GM19043 (cell line): ENCODE results near the gene SUV39H1.
"Not testable (repeated sequence)": the region's sequence is repeated elsewhere in the genome, so short reads cannot be mapped to it uniquely, and the experiment has no call there.

Experiments used
- ATAC-seq: cut with Tn5 transposase; IDR thresholded peaks from one replicate; pipeline ENCODE4 v1.9.1; 2021; ENCODE audit warnings: low read depth; ENCODE audit not compliant: unreplicated experiment

SUV39H1 gene

GRCh38 chrX:48684134-48684533 lies 12.4 kb upstream of the SUV39H1 start:
- no peak for ATAC-seq

GRCh38 chrX:48685416-48685815 lies 11.1 kb upstream of the SUV39H1 start:
- no peak for ATAC-seq

- no peak for ATAC-seq
These were observed 7.9 kb upstream of the SUV39H1 start for GRCh38 chrX:48688531-48689150.

GRCh38 chrX:48689208-48689920 lies 7.2 kb upstream of the SUV39H1 start:
- no peak for ATAC-seq

- not testable (repeated sequence) for ATAC-seq
These were observed 4.8 kb upstream of the SUV39H1 start for GRCh38 chrX:48691746-48692145.

- ATAC-seq = no peak
These were observed 1.6 kb upstream of the SUV39H1 start for GRCh38 chrX:48694776-48695533.

- ATAC-seq = no peak
These were observed 1.0 kb upstream of the SUV39H1 start for GRCh38 chrX:48695534-48695896.

- no peak for ATAC-seq
These were observed 621 bp upstream of the SUV39H1 start for GRCh38 chrX:48695925-48696300.

GRCh38 chrX:48696909-48697727 lies 584 bp downstream of the SUV39H1 start:
- peak; percentile 11 for ATAC-seq

GRCh38 chrX:48698306-48698705 lies 1.8 kb downstream of the SUV39H1 start:
- ATAC-seq = no peak

GRCh38 chrX:48700246-48700645 lies 3.7 kb downstream of the SUV39H1 start:
- ATAC-seq = no peak

- no peak for ATAC-seq
These were observed 4.6 kb downstream of the SUV39H1 start for GRCh38 chrX:48700951-48701653.

GRCh38 chrX:48702032-48702431 lies 5.5 kb downstream of the SUV39H1 start:
- no peak for ATAC-seq

- no peak for ATAC-seq
These were observed 6.2 kb downstream of the SUV39H1 start for GRCh38 chrX:48702716-48703115.

- ATAC-seq = no peak
These were observed 6.7 kb downstream of the SUV39H1 start for GRCh38 chrX:48703228-48703627.

GRCh38 chrX:48703642-48704481 lies 7.3 kb downstream of the SUV39H1 start:
- ATAC-seq = no peak

- no peak for ATAC-seq
These were observed 9.3 kb downstream of the SUV39H1 start for GRCh38 chrX:48705871-48706270.

- ATAC-seq = no peak
These were observed 13.1 kb downstream of the SUV39H1 start for GRCh38 chrX:48709522-48710112.
